ENCODE results near the gene PRPF4.

DNA sequence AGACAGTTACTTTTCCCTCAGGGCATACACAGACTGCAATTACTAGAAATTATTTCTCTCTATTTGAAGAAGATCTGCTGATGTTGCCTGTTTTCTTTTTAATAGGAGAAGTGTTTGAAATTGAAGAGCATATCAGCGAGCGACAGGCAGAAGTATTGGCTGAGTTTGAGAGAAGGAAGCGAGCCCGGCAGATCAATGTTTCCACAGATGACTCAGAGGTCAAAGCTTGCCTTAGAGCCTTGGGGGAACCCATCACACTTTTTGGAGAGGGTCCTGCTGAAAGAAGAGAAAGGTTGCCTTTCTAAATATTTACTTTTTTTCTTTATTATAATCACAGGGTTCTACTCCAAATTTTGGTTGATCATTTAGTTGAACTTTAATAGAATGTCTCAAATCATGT lies 3.4 kb downstream of the PRPF4 start:
- TF ChIP-seq POLR2AphosphoS5 (IDR thresholded peaks at IDR 0.05): no peak
- no peak for TF ChIP-seq POLR2A (IDR thresholded peaks at IDR 0.05)
- TF ChIP-seq, protein P1, sequence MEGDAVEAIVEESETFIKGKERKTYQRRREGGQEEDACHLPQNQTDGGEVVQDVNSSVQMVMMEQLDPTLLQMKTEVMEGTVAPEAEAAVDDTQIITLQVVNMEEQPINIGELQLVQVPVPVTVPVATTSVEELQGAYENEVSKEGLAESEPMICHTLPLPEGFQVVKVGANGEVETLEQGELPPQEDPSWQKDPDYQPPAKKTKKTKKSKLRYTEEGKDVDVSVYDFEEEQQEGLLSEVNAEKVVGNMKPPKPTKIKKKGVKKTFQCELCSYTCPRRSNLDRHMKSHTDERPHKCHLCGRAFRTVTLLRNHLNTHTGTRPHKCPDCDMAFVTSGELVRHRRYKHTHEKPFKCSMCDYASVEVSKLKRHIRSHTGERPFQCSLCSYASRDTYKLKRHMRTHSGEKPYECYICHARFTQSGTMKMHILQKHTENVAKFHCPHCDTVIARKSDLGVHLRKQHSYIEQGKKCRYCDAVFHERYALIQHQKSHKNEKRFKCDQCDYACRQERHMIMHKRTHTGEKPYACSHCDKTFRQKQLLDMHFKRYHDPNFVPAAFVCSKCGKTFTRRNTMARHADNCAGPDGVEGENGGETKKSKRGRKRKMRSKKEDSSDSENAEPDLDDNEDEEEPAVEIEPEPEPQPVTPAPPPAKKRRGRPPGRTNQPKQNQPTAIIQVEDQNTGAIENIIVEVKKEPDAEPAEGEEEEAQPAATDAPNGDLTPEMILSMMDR (IDR thresholded peaks at IDR 0.05): no peak
- TF ChIP-seq EP300 (IDR thresholded peaks at IDR 0.05): no peak

Data from stomach (tissue), 4 donors.